CD4-positive, CD25-positive, alpha-beta regulatory T cell (primary cell): ENCODE measurements around the gene PIM1. TPM values are rescaled to one million over a fixed set of nuclear protein-coding genes. Genes with fewer than 3 reads are reported as not detected.

ENCODE experiments used
- ATAC-seq, 2 donors: fragments of 150-1000 bp; cut with Tn5 transposase; one replicate each; pipeline ENCODE4 v1.10.0; 2021; ENCODE audit warnings: low read depth in 2 of 2, moderate number of reproducible peaks in 2 of 2, moderate library complexity in 1 of 2
- DNase-seq, 3 donors: peaks; one replicate each; pipeline versions ENCODE4 v3.0.0 to v3.0.0-alpha.2; 2012 to 2022; ENCODE audit warnings: mixed read lengths in 1 of 3
- H3K27ac ChIP-seq: one replicate; pipeline ENCODE4 v1.7.0; 2013; ENCODE audit warnings: mild to moderate bottlenecking, low read length; ENCODE audit not compliant: insufficient read depth, poor library complexity, severe bottlenecking
- H3K27me3 ChIP-seq: one replicate; pipeline ENCODE4 v1.7.0; 2013; ENCODE audit warnings: low read length; ENCODE audit not compliant: control insufficient read depth, insufficient read depth
- H3K36me3 ChIP-seq: one replicate; pipeline ENCODE4 v1.7.0; 2013; ENCODE audit warnings: mild to moderate bottlenecking, low read length, moderate library complexity; ENCODE audit not compliant: control insufficient read depth, insufficient read depth
- H3K4me1 ChIP-seq: 2 replicates; pipeline ENCODE4 v1.7.0; 2013; ENCODE audit warnings: mild to moderate bottlenecking, low read length; ENCODE audit not compliant: insufficient read depth, control insufficient read depth, poor library complexity, severe bottlenecking
- H3K4me3 ChIP-seq: one replicate; pipeline ENCODE4 v1.7.0; 2013; ENCODE audit warnings: low read depth, mild to moderate bottlenecking, low read length, moderate library complexity
- H3K9me3 ChIP-seq, 2 experiments: 1 replicate in 1 of 2; 2 replicates in 1 of 2; pipeline ENCODE4 v1.7.0; 2013; ENCODE audit warnings: low read length in 2 of 2, mild to moderate bottlenecking in 1 of 2, moderate library complexity in 1 of 2; ENCODE audit not compliant: control insufficient read depth in 2 of 2
- H3K27ac Mint-ChIP-seq, 3 donors: one replicate each; pipeline ENCODE4 v1.8.0; 2020 to 2022; ENCODE audit warnings: mild to moderate bottlenecking in 3 of 3, mixed read lengths in 3 of 3, moderate library complexity in 2 of 3
- H3K27me3 Mint-ChIP-seq: one replicate; pipeline ENCODE4 v1.8.0; 2022; ENCODE audit warnings: mild to moderate bottlenecking, mixed read lengths
- H3K36me3 Mint-ChIP-seq: one replicate; pipeline ENCODE4 v1.8.0; 2020; ENCODE audit warnings: mixed read lengths
- H3K4me1 Mint-ChIP-seq, 4 donors: one replicate each; pipeline ENCODE4 v1.8.0; 2020 to 2022; ENCODE audit warnings: mixed read lengths in 4 of 4, mild to moderate bottlenecking in 1 of 4
- H3K4me3 Mint-ChIP-seq, 4 donors: one replicate each; pipeline ENCODE4 v1.8.0; 2020 to 2022; ENCODE audit warnings: mild to moderate bottlenecking in 4 of 4, mixed read lengths in 4 of 4, moderate library complexity in 3 of 4
- H3K9me3 Mint-ChIP-seq, 7 donors: one replicate each; pipeline ENCODE4 v1.8.0; 2020 to 2022; ENCODE audit warnings: mixed read lengths in 7 of 7, mild to moderate bottlenecking in 3 of 7, moderate library complexity in 2 of 7
- polyA plus RNA-seq, 4 donors: library from polyadenylated mRNA; unstranded; fragments of 300-500 nt; fragmentation: Illumina TruSeq; gene quantifications; one replicate each; pipeline ENCODE4 v1.2.3, GENCODE V29; 2021
- total RNA-seq: library from RNA; stranded (reverse); gene quantifications from one replicate; pipeline ENCODE4 v1.2.3, GENCODE V29; 2022

PIM1 gene
- total and polyA plus RNA-seq, 5 donors from 2014 or later: 105 to 161 (median 130) TPM

DNA sequence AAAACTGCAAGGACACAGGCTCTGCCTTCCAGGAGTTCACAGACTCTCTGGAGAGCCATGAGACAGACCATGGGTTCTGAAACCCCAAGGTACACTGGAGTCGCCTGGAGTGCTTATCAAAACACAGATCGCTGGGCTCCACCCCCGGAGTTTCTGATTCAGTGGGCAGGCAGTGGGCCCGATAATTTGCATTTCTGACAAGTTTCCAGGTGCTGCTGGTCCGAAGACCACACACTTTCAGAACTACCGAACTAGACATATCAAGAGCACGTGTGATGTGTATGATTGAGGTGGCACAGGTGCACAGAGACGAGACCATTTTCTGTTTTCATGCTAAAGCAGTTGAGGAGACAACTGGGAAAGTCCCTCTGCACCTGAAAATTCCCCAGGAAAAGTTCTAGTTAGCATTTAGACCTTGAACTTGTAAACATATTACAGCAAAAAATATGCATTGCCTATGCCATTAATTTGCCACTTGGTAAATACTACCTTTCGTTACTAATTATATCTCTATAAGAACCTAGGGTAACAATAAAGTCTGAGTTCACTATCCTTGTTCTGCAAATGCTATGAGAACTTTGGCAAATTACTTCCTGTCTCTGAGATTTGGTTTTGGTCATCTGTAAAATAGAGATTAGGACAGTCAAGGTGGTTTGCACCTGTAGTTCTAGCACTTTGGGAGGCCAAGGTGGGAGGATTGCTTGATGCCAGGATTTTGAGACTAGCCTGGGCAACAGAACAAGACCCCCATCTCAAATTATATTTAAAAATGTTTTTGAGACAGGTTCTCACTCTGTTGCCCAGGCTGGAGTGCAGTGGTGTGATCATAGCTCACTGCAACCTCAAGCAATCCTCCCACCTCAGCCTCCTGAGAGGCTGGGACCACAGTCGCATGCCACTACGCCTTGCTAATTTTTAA, 14.3 kb upstream of the PIM1 start:
- Mint-ChIP-seq H3K9me3 (no peaks in the 10 kb centered on the region), H3K27me3 (no peaks in the 10 kb centered on the region), H3K4me1 (peaks cover 14 to 28% (median 21%) of the 10 kb centered on the region in 4 donors), H3K27ac (peak overlapping the region; percentile 82 to 97 (median 91)), H3K36me3 (no peaks in the 10 kb centered on the region), H3K4me3 (peak overlapping the region; percentile 32 to 86 (median 59))
- no peaks in the 10 kb centered on the region for H3K36me3 ChIP-seq
- peak overlapping the region; percentile 41 for H3K27ac ChIP-seq
- H3K4me1 ChIP-seq: peaks cover 15% of the 10 kb centered on the region
- H3K27me3 ChIP-seq: no peaks in the 10 kb centered on the region
- peak; percentile 71 to 73 for ATAC-seq
- peak in 2 of 3 donors; percentile 26 to 79 for DNase-seq
- no peaks in the 10 kb centered on the region for H3K9me3 ChIP-seq
- peak overlapping the region; percentile 58 for H3K4me3 ChIP-seq

DNA sequence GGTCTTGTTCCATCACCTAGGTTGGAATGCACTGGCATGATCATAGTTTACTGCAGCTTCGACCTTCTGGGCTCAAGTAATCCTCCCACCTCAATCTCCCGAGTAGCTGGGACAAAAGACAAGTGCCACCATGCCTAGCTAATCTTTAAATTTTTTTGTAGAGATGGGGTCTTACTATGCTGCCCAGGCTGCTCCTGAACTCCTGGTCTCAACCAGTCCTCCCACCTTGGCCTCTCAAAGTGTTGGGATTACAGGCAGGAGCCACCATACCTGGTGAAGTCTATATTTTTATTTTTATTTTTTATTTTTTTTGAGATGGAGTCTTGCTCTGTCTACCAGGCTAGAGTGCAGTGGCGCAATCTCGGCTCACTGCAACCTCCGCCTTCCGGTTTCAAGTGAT, 11.4 kb upstream of the PIM1 start:
- H3K27me3 Mint-ChIP-seq: no peaks in the 10 kb centered on the region
- H3K9me3 ChIP-seq: no peaks in the 10 kb centered on the region
- no peaks in the 10 kb centered on the region for H3K9me3 Mint-ChIP-seq
- no peak overlapping the region for H3K4me3 Mint-ChIP-seq
- peaks cover 20 to 27% (median 23%) of the 10 kb centered on the region in 4 donors for H3K4me1 Mint-ChIP-seq
- H3K4me1 ChIP-seq: peaks cover 15% of the 10 kb centered on the region
- H3K27ac Mint-ChIP-seq: no peak overlapping the region
- H3K36me3 ChIP-seq: no peaks in the 10 kb centered on the region
- no peak overlapping the region for H3K27ac ChIP-seq
- no peak for ATAC-seq
- H3K27me3 ChIP-seq: no peaks in the 10 kb centered on the region
- no peak overlapping the region for H3K4me3 ChIP-seq
- H3K36me3 Mint-ChIP-seq: no peaks in the 10 kb centered on the region
- no peak for DNase-seq

DNA sequence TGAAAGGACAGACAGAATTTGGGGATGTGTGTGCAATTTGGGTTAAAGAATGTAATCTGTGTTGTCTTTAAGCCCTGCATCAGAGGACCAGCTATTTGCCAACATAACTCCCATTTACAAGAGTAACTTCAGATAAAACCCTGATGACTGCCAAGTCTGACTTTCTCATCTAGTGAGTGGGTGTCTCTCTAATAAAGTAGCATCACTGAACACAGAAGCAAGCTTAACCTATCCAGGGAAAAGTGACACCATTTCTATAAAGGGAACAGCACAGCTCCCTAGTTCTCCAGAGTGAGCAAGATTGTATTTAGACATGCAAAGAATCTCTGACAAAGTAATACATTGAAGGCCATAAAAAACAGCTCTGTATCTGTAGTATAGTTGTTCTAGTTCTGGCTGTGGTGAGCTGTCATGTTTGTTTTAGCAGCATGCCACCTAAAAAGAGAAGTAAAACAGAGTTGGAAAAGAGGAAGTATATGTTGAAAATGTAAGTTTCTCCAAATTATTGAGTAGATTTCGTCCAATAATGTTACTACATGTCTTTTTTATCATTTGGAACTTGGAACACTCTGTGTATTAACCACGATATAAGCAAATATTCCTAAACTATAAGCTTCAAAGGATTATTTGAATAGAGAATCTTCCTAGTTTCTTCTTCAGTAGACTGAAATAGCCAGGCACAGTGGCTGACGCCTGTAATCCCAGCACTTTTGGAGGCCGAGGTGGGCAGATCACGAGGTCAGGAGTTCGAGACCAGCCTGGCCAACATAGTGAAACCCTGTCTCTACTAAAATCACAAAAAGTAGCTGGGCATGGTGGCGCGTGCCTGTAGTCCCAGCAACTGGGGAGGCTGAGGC, 8.8 kb upstream of the PIM1 start:
- H3K4me1 Mint-ChIP-seq: peaks cover 10 to 12% (median 12%) of the 10 kb centered on the region in 4 donors
- no peaks in the 10 kb centered on the region for H3K36me3 Mint-ChIP-seq
- no peaks in the 10 kb centered on the region for H3K27me3 ChIP-seq
- no peak for DNase-seq
- no peak for ATAC-seq
- H3K36me3 ChIP-seq: no peaks in the 10 kb centered on the region
- peaks cover 4% of the 10 kb centered on the region for H3K27me3 Mint-ChIP-seq
- H3K9me3 ChIP-seq: no peaks in the 10 kb centered on the region
- peak overlapping the region in 2 of 3 donors; percentile 26 for H3K27ac Mint-ChIP-seq
- H3K4me3 Mint-ChIP-seq: no peak overlapping the region
- H3K4me1 ChIP-seq: peaks cover 3% of the 10 kb centered on the region
- H3K27ac ChIP-seq: no peak overlapping the region
- no peak overlapping the region for H3K4me3 ChIP-seq
- no peaks in the 10 kb centered on the region for H3K9me3 Mint-ChIP-seq

DNA sequence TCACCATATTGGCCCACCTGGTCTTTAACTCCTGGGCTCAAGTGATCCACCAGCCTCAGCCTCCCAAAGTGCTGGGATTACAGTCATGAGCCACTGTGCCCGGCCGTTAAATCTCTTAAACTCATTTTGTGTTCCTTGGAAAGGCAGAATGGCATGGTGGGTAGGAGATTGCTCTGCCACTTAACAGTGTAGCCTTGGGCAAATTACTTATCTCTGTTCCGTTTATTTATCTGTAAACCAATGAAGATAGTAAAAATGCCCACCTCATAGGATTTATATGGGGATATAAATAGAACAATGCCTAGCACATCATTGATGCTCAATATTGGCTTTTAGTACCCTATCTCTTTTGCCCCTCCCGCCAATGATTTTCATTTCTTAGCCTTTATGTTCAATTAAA, 7.2 kb upstream of the PIM1 start:
- no peaks in the 10 kb centered on the region for H3K36me3 ChIP-seq
- no peak overlapping the region for H3K27ac Mint-ChIP-seq
- DNase-seq (no peak), ATAC-seq (no peak)
- no peaks in the 10 kb centered on the region for H3K36me3 Mint-ChIP-seq
- H3K27me3 Mint-ChIP-seq: peaks cover 7% of the 10 kb centered on the region
- H3K4me3 Mint-ChIP-seq: no peak overlapping the region
- H3K9me3 ChIP-seq: no peaks in the 10 kb centered on the region
- H3K4me1 Mint-ChIP-seq: peaks cover 0 to 6% (median 3%) of the 10 kb centered on the region in 4 donors
- no peaks in the 10 kb centered on the region for H3K27me3 ChIP-seq
- H3K9me3 Mint-ChIP-seq: no peaks in the 10 kb centered on the region
- no peaks in the 10 kb centered on the region for H3K4me1 ChIP-seq
- H3K27ac ChIP-seq: no peak overlapping the region
- H3K4me3 ChIP-seq: no peak overlapping the region

DNA sequence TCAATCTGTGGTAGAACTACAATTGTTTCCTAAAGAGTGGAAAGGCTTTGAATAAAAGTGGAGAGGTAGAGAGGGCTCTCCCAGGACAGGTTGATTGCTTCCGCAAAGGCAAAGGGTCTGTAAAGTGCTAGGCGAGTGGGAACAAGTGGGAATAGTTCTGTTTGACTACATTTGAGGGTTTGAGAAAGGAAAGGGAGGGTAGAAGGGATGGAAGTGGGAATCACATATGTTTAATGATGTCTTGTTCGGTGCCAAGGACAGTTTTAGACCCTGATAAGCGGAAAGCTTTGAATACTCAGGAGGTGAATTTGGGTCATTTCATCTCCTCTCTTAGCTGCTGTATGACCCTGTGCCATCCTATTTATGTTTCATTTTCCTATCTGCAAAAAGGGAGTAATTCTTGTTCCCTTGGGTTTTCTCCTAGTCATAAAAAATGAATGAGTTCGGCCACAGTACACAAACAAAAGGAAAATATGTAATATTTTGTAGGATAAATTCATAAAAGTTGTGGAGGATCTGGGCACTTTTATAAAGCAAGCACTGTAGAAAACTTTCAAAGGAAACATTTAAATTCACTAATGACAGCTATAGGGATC, 1.7 kb upstream of the PIM1 start:
- Mint-ChIP-seq H3K4me3 (peak overlapping the region; percentile 92 to 100 (median 95)), H3K27ac (peak overlapping the region; percentile 76 to 87 (median 87)), H3K27me3 (peaks cover 14% of the 10 kb centered on the region), H3K4me1 (peaks cover 12 to 27% (median 13%) of the 10 kb centered on the region in 4 donors), H3K9me3 (no peaks in the 10 kb centered on the region), H3K36me3 (peaks cover 22% of the 10 kb centered on the region)
- no peak for DNase-seq
- H3K27me3 ChIP-seq: no peaks in the 10 kb centered on the region
- H3K4me1 ChIP-seq: peaks cover 25% of the 10 kb centered on the region
- H3K27ac ChIP-seq: peak overlapping the region; percentile 80
- ATAC-seq: no peak
- no peaks in the 10 kb centered on the region for H3K9me3 ChIP-seq
- no peak overlapping the region for H3K4me3 ChIP-seq
- H3K36me3 ChIP-seq: peaks cover 11% of the 10 kb centered on the region

DNA sequence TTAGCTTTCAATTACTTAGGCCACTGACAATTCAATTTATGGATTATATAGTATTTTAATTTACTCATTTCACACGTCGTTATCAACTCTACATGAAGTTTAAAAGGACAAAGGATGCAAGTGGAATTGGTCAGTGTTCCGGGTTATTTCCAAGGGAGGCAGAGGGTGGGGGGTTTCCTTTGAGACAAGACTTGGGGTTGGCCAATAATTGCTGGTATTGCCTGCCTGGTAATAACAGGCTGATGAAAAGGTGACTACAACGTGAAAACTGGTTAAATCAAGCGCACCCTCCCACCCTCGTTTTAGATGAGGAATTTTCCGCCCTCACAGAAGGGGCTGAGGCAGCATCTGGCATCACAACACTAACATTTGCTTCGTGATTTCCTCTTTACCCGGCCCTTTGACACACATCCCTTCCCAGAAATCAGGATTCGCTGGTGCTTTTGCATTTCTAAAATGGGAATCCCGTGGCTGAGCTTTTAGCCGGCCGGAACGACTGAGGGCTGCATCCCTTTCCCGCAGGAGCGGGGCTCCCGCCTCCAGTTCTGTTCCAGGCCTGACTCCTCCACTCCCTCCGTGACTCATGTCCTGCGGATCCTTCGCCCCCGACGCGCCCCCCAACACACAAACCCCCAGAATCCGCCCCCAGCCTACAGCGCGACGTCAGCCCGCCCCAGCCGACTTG, 999 bp upstream of the PIM1 start:
- Histone ChIP-seq H3K4me1 (peaks cover 32% of the 10 kb centered on the region), H3K4me3 (peak overlapping the region; percentile 72), H3K27me3 (no peaks in the 10 kb centered on the region), H3K9me3 (no peaks in the 10 kb centered on the region), H3K36me3 (peaks cover 18% of the 10 kb centered on the region), H3K27ac (peak overlapping the region; percentile 80)
- no peaks in the 10 kb centered on the region for H3K9me3 Mint-ChIP-seq
- H3K4me3 Mint-ChIP-seq: peak overlapping the region; percentile 92 to 100 (median 95)
- peaks cover 18 to 34% (median 20%) of the 10 kb centered on the region in 4 donors for H3K4me1 Mint-ChIP-seq
- H3K36me3 Mint-ChIP-seq: peaks cover 28% of the 10 kb centered on the region
- DNase-seq (peak; percentile 23 to 58 (median 24)), ATAC-seq (no peak)
- peaks cover 14% of the 10 kb centered on the region for H3K27me3 Mint-ChIP-seq
- H3K27ac Mint-ChIP-seq: peak overlapping the region; percentile 87 to 98 (median 97)
